ENCODE data around the gene APEH.

GRCh38 chr3:49704629-49705028 is 30.5 kb downstream of the APEH start:
- no peak for TF ChIP-seq POLR2A (IDR thresholded peaks at IDR 0.05; ENCODE audit: low read length)
- no peak for TF ChIP-seq GATA1 (IDR thresholded peaks at IDR 0.05; ENCODE audit: low read depth, low read length)

Data from erythroblast (primary cell).